HG02763 (cell line): Measurements from ENCODE around the gene ATM.
"Not testable (repeated sequence)": the region's sequence is repeated elsewhere in the genome, so short reads cannot be mapped to it uniquely, and the experiment has no call there.

Source experiments
- ATAC-seq: cut with Tn5 transposase; IDR thresholded peaks from one replicate; pipeline ENCODE4 v1.9.1; 2021; ENCODE audit warnings: mild to moderate bottlenecking, moderate library complexity; ENCODE audit not compliant: unreplicated experiment

ATM gene

GRCh38 chr11:108221911-108222573 is 825 bp upstream of the ATM start:
- peak; percentile 0 for ATAC-seq

DNA sequence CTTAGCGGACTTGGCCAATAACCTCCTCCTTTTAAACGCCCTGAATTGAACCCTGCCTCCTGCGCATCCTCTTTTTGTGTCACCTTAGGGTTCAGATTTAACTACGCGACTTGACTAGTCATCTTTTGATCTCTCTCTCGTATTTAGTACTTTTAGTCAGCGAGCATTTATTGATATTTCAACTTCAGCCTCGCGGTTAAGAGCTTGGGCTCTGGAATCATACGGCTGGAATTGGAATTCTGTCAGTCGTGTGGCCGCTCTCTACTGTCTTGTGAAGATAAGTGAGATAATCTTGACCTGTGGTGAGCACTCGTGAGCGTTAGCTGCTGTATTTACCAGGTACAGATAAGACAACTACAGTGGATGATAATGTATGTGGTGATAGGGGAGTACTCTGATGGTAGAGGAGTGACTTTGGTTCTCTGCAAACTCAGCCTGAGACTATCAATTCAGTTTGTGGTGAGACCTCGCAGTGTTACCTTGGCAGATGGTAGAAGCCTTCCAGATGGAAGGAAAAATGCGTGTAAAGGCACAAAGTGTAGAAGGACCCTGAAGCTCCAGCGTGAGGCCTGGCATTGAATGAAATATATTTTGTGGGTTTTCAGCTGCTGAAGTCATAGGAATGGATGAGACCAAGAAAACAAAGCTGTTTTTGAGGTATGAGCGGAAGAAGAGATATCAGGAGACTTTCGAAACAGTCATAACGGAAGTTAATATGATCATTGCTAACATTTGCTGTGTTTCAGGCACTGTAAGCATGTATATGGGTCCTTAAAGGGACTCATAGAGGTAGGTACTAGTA is 682 bp downstream of the ATM start:
- peak; percentile 21 for ATAC-seq

GRCh38 chr11:108224366-108224765 is 1.5 kb downstream of the ATM start:
- ATAC-seq: no peak

GRCh38 chr11:108224911-108225786 is 2.3 kb downstream of the ATM start:
- no peak for ATAC-seq

DNA sequence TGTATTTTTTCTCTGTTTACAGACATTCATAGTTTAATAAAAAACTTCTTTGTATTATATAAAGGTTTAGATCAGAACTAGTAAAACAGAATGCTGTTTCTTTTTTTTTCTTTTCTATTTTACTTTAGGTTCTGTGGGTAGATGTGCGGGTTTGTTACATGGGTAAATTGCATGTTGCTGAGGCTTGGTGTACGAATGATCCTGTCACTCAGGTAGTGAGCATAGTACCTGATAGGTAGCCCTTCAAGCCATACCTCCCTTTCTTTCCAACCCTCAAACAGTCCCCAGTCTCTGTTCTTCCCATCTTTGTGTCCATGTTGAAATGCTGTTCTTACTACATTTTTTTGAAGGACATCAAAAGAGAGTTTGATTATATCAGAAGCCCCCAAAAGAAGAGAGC is 3.2 kb downstream of the ATM start:
- no peak for ATAC-seq

GRCh38 chr11:108228251-108228650 is 5.4 kb downstream of the ATM start:
- ATAC-seq: no peak

DNA sequence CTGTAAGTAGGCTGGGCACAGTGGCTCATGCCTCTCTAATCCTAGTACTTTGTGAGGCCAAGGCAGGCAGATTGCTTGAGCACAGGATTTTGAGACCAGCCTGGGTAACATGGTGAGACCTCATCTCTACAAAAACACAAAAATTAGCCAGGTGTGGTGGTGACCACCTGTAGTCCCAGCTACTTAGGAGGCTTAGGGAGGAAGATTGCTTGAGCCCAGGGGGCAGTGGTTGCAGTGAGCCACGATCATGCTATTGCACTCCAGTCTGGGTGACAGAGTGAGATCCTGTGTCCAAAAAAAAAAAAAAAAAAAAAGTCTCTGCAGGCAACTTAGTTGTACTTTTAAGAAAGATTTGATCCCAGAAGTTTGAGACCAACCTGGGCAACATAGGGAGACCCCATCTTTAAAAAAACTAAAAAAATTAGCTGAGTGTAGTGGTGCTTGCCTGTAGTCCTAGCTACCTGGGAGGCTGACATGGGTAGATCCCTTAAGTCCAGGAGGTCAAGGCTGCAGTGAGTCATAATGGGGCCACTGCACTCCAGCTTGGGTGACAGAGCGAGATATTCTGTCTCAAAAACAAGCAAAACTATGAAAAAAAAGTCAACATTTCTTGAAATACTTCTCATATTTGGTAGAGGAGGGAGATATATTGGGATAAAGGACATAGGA is 10.5 kb downstream of the ATM start:
- ATAC-seq: no peak

DNA sequence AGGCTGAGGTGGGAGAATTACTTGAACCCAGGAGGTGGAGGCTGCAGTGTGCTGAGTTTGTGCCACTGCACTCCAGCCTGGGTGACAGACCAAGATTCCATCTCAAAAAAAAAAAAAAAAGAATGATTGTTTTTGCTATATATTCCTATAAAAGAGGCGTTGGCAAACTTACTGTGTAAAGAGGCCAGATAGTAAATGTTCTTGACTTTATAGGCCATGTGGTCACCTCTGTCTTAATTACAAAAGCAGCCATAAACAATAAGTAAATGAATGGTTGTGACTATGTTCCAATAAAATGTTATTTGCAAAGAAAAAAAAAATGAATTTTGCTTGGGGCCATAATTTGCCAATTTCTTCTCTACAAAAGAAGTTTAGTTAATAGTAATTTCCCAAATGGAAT is 12.3 kb downstream of the ATM start:
- ATAC-seq: no peak

DNA sequence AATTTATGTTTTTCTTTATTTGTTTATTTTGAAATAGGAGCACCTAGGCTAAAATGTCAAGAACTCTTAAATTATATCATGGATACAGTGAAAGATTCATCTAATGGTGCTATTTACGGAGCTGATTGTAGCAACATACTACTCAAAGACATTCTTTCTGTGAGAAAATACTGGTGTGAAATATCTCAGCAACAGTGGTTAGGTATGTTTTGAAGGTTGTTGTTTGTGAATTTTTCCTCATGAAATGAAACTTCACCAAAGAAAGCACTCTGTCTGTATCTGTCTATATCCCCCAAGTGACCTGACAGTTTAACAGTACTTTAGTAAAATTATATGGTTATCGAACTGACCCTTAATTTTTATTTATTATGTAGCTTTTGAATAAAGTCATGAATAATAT is 12.8 kb downstream of the ATM start:
- ATAC-seq: no peak

- ATAC-seq: peak; percentile 27
These were observed 14.2 kb downstream of the ATM start for GRCh38 chr11:108237058-108237481.

GRCh38 chr11:108239076-108239475 is 16.2 kb downstream of the ATM start:
- no peak for ATAC-seq

GRCh38 chr11:108241330-108242037 is 18.6 kb downstream of the ATM start:
- ATAC-seq: no peak

DNA sequence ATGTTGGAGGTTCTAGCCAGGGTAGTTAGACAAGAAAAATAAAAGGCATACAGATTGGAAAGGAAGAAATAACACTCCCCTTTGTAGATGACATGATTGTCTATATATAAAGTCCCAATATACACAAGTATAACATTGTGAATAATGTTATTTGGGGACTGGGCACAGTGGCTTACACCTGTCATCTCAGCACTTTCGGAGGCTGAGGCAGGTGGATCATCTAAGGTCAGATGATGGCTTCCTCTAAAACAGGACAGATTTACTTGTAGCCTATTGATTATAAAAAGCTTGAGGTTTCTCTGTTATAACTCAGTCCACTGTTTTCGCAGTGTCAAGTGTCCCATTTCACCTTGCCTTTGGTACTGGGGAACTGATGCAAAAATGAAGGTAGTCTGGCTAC is 19.6 kb downstream of the ATM start:
- no peak for ATAC-seq

DNA sequence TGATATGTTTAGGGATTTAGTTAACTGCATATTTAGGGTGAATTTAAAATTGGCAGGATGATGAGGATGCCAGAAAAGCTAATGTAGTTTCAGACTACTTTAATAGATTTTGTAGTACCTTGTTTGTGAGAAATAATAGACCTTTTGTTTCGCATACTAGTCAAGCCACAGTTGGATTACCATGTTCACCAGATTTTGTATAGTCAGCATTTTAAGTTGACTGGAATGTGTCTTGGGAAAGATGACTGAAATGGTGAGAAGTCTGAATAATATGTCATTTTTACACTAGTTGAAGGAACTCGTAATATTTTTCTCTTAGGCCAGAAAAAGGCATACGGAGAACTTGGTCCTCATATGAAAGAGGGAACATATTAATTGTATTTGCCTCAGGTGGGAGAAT is 23.4 kb downstream of the ATM start:
- no peak for ATAC-seq

- no peak for ATAC-seq
These were observed 24.0 kb downstream of the ATM start for GRCh38 chr11:108246885-108247284.

- no peak for ATAC-seq
These were observed 30.3 kb downstream of the ATM start for GRCh38 chr11:108253176-108253575.

DNA sequence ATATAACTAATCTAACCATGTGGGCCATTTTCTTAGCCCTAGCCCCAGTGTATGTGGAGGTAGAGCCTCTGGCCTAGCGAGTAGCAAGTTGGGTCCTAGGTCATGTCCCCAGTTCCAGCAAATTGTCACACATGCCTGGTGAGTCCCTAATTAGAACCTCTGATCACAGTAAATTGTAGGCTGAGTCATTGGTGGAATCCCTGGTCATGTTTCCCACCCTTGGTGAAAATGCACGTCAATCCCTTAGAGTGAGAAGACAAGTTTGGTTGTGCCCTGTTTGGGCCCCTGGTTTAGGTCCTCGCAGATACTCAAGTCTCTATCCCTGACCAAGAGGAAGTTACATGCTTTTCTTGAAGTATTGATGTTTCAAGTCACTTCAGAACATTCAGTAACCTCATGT is 46.7 kb downstream of the ATM start:
- no peak for ATAC-seq

DNA sequence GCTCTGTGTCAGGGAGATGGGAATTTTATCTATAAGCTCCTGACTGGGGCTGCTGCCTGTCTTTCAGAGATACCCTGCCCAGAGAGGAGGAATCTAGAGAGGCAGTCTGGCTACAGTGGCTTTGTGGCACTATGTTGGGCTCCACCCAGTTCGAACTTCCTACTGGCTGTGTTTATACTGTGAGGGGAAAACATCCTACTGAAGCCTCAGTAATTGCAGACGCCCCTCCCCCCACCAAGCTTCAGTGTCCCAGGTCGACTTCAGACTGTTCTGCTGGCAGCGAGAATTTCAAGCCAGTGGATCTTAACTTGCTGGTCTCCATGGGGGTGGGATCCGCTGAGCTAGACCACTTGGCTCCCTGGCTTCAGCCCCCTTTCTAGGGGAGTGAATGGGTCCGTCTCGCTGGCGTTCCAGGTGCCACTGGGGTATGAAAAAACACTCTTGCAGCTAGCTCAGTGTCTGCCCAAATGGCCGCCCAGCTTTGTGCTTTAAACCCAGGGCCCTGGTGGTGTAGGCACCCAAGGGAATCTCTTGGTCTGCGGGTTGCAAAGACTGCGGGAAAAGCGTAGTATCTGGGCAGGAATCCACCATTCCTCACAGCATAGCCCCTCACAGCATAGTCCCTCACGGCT is 54.2 kb downstream of the ATM start:
- not testable (repeated sequence) for ATAC-seq

GRCh38 chr11:108278546-108278945 is 55.7 kb downstream of the ATM start:
- ATAC-seq: no peak

DNA sequence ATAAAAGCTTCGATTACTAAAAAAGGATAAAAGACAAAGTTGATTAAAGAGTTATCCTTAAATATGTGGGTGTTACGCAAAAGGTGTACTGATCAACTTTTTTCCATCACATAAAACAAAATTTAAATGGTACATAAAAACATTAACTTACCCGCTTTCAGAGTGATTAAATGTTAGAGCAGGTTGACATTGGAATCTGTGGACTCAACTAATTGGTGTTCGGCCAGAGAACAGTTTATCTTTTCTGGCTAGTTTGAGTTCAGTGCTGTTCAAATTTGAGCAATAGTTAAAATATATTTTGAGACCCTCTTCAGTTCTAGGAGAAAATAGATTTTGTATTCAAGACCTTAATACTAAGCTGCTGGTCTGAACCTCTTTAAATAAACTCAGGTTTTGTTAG is 56.1 kb downstream of the ATM start:
- no peak for ATAC-seq
